Retinal pigment epithelial cell (primary cell): ENCODE measurements around the gene PLCB4.

Source experiments
- DNase-seq: peaks from one replicate; pipeline ENCODE4 v3.0.0-alpha.2; 2010; ENCODE audit warnings: low read depth
- H3K4me3 ChIP-seq: 2 replicates; pipeline ENCODE4 v1.5.1; 2011; ENCODE audit warnings: mild to moderate bottlenecking, low read length, control low read depth, moderate library complexity
- CTCF ChIP-seq: conservative IDR thresholded peaks from 2 replicates; pipeline ENCODE4 v1.5.1; 2011; ENCODE audit warnings: low read depth, low read length, control low read depth, inconsistent platforms

The PLCB4 gene

GRCh38 chr20:9280666-9281065 lies 211.8 kb downstream of the PLCB4 start:
- no peak for TF ChIP-seq CTCF
- no peak for DNase-seq
- H3K4me3 ChIP-seq: no peak overlapping the region

- no peak for TF ChIP-seq CTCF
- no peak for DNase-seq
Observed at GRCh38 chr20:9281803-9282202, 212.9 kb downstream of the PLCB4 start.

GRCh38 chr20:9285617-9286016 lies 216.7 kb downstream of the PLCB4 start:
- DNase-seq: no peak
- no peak for TF ChIP-seq CTCF
- H3K4me3 ChIP-seq: no peak overlapping the region

More at GRCh38 chr20:9281803-9282202, 212.9 kb downstream of the PLCB4 start:
- no peak overlapping the region for H3K4me3 ChIP-seq

- TF ChIP-seq CTCF: no peak
- DNase-seq: no peak
- H3K4me3 ChIP-seq: no peak overlapping the region
Observed at GRCh38 chr20:9286501-9287461, 217.9 kb downstream of the PLCB4 start.

GRCh38 chr20:9287826-9288225 lies 218.9 kb downstream of the PLCB4 start:
- H3K4me3 ChIP-seq: no peak overlapping the region
- no peak for TF ChIP-seq CTCF
- DNase-seq: no peak

- no peak for TF ChIP-seq CTCF
- no peak overlapping the region for H3K4me3 ChIP-seq
- DNase-seq: no peak
Observed at GRCh38 chr20:9290331-9290730, 221.4 kb downstream of the PLCB4 start.

GRCh38 chr20:9293145-9293544 lies 224.3 kb downstream of the PLCB4 start:
- no peak for DNase-seq
- no peak overlapping the region for H3K4me3 ChIP-seq
- no peak for TF ChIP-seq CTCF
